Renal pelvis (tissue), 4 donors: ENCODE measurements around the gene GMPPA. TPM values are rescaled to one million over a fixed set of nuclear protein-coding genes. Genes with fewer than 3 reads are reported as not detected.

Experiments
- DNase-seq: peaks from one replicate; pipeline ENCODE4 v3.0.0-alpha.2; 2013
- polyA plus RNA-seq, 3 donors: library from polyadenylated mRNA; unstranded; fragments of 120-200 nt; gene quantifications; one replicate each; pipeline ENCODE4 v1.2.1, GENCODE V29; 2013; ENCODE audit not compliant: insufficient read length in 3 of 3

GMPPA gene
- polyA plus RNA-seq, 3 donors, result 35.6 to 40.0 (median 39.0) TPM

DNA sequence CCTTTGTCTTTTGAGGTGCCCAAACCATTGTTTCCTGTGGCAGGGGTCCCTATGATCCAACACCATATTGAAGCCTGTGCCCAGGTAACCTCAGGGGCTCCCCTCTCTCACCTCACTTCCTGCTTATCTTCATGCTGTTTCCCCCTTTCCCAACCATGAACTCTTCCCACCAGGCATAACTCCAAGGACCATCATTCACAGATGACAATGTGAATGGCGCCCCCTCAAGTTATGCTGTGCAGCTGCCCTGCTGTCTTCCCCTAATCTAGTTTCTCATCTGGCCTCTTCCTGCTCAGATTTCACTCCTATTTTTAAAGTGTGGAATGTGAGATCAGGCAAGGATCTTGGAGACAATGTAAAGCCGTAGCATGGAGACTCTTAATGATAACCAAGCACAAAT, 1.4 kb downstream of the GMPPA start:
- DNase-seq, result no peak

DNA sequence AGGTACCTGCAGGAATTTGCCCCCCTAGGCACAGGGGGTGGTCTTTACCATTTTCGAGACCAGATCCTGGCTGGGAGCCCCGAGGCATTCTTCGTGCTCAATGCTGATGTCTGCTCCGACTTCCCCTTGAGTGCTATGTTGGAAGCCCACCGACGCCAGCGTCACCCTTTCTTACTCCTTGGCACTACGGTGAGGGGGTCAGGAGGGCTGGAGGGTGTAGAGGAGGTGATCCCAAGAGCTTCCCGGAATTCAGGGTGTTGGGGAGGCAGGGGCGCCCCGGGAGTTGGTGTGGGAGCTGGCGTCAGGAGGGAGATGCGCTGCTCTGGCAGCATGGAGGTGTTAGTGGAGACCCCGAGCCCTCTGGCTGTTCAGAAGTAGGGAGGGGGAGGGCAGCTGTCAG, 3.2 kb downstream of the GMPPA start:
- no peak for DNase-seq

DNA sequence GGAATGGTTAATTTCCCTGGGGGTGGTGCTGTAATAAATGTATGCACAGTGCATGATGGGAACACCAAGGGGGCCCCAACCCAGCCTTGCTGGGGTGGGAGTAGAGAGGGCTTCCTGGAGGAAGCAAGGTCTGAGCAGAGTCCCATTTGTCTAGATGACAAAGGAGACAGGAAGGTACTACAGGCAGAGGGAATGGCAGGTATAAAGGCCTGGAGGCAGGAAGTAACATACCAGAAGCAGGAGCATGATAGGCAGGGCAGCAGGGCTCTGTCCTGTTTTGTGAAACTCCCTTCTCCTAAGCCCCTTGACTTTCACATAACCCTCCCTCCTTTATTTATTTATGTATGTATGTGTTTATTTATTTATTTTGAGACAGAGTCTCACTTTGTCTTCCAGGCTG, 3.9 kb downstream of the GMPPA start:
- DNase-seq, result no peak

DNA sequence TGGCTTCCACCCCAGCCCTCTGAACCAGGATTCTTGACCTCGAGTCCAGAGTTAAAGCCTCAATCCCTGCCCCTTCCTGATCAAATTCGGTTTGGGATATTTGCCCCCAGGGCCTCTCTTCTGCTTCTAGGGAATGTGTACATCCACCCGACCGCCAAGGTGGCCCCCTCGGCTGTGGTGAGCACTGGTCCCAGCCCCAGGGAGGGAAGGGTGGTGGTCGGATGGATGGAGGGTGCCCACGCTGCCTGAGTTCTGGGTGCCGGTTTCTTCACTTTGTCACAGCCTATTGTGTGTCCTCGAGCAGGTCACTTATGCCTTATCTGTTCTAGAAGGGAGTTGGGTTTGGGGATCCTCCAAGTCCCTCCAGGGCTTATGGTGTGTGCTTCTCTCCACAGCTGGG, 6.9 kb downstream of the GMPPA start:
- DNase-seq, result no peak

DNA sequence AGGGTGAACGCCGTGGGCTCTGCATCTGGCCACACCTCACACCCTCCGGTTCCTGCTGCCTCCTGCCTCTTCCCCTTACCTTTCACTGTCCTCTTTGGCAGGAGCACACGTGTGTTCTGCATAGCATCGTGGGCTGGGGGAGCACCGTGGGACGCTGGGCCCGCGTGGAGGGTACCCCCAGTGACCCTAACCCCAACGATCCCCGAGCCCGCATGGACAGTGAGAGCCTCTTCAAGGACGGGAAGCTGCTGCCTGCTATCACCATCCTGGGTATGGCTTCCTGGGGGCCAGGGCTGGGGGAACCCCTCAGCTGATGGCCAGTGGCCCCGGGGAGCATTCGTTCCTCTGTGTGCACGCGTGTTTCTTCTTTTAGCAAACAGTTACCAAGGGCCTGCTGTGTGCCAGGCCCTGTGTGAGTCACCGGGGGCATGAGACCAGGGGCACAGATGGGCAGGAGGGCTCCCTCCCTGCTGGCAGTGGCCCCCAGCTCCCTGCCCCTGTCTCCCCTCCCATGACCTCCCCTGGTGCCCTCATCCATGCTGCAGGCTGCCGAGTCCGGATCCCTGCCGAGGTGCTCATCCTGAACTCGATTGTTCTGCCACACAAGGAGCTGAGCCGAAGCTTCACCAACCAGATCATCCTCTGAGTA, 7.6 kb downstream of the GMPPA start:
- DNase-seq, result no peak

DNA sequence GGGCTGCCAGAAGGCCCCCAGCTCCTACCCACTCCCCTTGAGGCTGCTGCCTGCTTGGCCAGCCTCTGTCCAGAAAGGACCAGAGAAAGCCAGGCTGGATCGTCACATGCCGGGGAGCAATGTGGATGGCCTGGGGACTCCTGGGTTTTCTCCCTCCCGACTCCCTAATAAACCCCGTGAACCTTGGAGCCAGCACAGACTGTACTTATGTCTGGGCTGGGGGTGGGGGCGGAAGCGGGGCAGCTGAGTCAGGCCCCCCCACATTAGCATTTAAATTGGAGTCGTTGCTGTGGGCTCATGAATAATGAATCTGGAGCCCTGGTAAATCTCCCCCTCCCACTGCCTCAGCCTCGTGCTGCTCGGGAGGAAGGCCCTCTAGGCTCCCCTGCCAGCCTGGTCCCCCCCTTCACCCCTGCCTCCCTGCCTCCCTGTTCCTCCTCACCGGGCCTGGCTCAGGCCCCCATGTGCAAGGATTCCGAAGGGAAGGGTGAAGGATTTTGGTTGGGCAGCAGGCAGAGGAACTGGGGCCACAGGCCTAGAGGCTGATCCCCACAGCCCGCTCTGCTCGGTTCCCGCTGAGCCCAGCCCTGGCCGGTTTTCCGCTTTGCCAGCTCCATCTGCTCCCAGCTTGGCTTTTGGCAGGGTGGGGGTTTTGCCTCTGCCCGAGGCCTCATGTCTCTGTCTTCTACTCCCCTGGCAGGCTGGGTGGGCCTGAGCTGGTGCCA, 8.3 kb downstream of the GMPPA start:
- no peak for DNase-seq

DNA sequence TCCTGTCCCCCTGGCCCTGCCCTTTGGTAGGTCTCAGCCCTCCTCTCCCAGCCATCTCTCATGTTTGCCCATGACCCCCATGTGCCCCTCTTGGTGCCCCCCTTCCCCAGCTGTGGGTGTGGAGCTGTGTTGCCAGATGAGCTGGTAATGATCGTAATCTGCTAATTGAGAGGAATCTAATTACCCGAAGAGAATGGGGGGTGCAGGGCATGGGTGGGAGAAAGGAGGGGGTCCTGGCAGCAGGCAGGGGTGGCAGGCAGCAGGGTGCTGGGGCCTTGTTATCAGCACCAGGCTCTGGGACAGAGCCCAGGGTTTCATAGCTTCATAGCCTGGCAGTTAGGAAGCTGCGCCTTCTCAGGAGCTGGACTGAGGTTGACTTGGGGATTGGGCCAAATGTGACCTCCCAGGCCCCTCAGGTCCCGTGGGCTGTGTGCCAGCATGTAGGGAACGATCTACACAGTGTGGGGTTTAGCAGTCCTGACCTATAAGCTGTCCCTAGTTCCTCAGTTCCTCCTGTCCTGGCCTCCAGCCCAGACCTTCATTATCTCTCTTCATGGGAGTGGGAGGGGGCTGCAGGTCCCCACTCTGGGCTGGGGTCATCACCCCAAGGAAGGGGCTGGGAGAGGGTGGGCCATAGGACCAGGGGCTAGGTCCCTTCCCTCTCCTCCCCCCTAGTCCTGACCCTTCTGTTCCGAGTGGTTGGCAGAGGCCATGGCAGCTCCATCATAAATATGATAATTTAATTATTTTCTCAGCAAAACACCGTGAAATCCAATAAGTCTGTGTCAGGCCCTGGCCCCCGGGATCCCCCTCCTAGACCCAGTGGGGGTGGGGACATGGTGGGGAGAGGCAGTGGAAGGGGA, 9.1 kb downstream of the GMPPA start:
- no peak for DNase-seq

DNA sequence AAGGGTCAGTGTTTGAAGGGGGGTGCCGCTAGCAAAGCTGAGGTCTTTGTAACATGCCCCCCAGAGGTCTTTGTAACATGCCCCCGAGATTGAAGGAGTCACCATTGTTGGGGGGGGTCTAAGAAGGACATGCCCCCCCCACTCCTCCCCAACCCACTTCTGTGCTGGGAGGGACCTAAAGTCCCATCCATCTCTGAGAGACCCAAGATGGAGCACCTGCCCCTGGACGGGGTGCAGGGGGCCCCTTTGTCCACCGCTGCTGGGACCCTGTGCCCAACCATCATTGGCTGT, 9.7 kb downstream of the GMPPA start:
- DNase-seq, result no peak

DNA sequence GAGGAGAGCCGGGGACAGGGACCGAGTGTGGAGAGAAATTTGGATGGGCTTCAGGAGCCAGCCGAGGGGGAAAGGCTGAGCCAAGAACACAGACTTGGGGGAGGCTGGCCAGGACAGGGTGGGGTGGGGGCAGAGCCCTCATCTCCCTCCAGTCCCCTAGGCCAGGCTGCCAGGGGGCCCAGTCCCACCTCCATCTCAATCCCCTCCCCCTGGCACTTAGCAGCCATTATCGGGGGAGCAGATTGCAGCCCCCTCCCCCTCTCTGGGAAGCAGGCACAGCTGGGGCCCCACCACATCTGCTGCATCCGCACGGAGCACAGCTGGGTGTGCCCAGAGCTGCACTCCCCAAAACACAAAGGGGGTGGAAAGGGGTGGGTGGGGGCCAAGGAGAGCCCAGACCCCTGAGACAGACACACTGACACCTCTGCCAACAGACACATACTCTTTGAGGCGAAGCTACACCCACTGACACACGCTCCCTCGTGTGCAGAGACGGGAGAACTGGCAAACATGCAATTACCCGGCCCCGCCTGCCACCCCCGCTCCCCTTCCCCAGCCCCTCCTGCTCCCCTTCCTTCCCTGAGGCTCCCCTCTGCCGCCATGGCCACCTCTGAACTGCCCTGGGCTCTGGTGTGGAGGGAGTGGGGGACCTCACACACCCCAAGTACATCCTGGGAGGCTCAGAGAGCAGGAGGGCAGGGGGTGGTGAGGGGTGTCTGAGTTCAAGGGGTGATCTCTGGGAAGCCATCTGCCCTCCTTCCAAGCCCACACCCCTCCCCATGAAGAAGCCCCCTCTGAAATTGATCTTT, 10.5 kb downstream of the GMPPA start:
- no peak for DNase-seq

DNA sequence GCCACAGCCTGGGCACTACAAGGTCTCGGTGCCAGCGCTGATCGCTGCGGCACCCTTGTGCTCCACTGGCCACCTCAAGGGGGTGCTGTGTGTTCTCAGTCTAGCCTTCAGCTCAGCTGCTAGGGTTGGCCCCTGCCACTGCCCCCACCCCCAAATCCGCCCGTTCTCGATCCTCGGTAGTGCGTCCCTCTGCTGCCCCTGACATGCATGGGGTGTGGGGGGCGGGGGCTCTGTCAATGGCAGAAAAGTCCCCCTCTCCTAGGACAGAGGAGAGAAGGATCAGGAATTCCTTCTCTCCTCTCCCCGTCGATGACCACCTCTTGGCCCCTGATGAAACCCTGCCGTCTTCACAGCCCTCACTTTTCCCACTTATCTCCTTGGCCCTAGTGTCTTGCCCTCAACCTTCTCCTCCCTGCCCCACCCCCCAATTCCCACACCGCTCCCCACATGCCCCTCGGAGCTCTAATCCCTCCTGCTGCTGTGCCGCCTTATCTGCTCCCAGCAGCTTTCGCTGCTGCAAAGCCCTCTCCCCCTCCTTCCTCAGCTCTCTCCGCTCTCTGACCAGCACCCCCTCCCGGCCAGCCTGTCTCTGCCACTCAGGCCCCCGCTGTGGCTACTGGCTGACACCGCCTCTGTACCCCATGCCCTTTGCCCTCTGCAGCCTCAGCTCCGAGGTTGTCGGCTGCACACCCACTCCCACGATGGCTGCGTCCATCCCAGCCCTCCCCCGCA, 11.3 kb downstream of the GMPPA start:
- no peak for DNase-seq

DNA sequence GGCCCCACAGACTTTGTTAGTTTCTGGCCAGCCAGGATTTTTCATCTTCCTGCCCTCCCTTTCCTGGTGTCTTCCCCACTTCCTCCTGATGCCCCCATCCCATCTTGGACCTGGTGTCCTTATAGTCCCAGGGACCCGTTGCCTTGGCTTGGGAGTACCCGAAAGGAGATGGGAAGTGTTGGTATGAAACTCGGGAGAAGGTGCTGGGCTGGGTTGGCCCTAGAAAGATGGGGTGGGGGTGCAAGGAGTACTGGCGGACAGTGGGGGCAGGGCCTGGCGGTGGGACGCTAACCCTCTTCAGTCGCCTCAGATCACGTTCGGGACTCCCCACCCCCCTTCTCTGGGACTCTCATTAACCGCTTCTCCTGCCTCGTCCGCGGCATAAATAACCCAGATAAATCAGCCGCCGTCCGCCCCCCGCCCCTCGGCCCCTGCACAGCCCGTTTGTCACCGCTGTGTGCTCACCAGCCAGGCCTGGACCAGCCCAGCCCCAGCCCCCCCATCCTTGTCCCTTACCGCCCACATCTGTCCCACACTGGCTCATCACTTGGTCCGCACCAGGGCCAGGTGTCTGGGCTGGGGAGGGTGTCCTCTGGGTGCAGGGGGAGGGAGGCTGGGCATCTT, 11.9 kb downstream of the GMPPA start:
- DNase-seq, result no peak

DNA sequence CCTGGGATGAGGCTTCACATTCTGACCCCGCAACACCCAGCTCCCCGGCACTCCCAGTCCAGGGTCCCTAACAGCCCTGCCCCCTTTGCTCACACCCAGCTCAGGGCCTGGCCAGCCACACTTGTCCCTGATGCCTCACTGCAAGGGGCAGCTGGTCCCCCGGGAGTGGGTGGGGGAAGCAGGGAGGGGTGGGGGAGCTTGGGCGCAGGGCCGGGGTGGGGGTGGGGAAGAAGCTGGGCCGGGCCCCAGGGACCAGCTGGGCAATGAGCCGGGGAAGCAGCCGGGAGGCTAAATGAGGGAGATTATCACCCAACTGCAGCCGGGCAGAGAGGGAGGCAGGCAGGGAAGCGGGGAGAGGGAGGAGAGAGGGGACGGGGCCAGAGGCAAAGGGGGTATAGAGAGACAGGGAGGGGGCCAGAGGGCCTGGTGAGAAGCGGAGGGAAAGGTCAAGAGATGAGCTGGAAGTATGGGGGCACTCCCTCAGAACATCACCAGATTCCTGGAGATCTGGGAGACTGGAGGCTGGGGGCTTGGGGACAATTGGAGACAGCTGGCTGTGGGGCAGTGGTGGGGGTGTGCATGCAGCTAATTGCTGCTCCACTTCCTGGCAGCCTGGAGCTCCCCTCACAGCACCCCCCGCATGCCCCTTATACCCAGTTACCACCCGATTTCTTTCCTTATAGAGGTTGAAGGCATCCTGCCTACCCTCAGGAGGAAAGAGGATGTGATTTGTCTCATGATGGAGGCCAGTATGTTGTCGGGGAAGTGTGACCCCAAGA, 13.0 kb downstream of the GMPPA start:
- no peak for DNase-seq

DNA sequence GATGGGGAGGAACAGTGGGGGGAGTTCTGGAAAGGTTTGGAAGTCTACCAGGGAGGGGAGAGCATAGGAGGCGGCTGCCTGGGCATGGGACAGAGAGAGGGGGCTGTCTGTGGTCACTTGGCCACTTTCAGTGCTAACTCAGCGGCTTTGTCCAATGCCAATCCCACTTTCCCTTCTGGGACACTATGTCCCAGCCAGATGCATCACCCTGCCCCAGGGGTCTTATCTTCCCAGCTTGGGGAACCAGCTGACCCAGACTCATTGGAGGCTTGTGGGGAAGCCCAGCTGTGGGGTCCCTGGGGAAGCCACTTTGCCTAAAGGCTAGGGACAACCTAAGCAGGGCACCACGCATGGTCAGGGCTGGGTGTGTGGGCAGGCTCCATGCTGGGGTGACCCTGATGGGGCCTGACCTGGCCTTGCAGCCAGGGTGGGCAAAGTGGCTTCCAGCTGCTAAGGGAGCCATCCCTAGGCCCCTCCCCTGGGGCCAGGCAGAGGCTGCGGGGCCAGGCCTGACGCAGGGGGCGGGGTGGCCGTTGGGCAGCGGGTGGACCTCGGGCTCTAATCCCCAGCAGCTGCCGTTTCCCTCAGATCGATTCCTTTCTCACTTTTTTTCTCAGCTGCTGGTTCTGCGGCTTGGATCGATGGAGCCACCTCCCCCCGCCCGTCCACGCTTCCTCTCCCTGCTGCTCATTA, 14.0 kb downstream of the GMPPA start:
- DNase-seq, result no peak

DNA sequence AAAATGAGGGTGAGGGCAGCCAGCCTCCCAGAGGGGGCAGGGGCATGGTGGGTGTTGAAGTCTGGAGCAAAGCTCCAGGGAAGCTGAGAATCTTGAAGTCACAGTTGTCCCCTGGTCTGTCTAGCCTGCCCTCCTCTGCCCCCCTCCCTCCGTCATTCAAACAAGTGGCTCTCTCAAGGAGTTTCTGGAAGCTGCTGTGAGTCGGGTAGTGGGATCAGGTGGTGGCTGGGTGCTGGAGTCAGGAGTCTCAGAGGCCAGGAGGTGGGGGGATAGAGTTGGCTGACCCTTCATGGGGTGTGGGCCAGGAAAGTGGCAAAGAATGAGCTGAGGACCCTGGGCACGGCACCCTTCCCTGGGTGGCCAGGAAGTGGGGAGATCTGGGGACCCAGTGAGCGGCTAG, 15.1 kb downstream of the GMPPA start:
- no peak for DNase-seq

DNA sequence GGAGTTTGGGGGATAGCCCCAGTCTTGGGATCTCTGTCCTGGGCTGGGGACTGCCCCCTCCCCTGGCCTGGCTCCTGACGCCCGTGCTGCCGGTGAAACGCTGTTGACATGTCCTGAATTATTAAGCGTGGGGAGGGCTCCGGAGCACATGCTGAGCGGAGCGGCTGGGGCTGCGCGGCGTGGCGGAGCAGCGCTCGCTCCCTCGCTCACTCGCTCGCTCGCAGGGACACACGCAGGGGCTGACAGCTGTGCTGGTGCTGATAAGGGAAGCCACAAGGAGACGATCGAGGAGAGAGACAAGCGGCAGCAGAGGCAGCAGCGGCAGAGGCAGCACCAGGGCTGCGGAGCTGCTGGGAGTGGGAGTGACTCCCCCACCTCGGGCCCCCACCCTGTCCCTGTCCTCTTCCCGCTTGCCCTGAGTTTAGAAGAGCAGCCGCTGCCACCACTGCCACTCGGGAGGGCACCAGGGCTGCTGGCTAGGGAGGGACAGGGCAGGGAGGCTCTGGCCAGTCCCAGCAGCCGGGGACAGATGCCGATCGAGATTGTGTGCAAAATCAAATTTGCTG, 15.6 kb downstream of the GMPPA start, which contains the start of gene ASIC4:
Gene ASIC4, plus strand, starts transcription at position 287 of the 566 bp plus-strand sequence. Its CDS starts 243 bp downstream, at position 530.
- DNase-seq, result no peak

DNA sequence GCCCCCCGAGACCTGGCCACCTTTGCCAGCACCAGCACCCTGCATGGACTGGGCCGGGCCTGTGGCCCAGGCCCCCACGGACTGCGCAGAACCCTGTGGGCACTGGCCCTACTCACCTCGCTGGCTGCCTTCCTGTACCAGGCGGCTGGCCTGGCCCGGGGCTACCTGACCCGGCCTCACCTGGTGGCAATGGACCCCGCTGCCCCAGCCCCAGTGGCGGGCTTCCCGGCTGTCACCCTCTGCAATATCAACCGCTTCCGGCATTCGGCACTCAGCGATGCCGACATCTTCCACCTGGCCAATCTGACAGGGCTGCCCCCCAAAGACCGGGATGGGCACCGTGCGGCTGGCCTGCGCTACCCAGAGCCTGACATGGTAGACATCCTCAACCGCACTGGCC, 16.1 kb downstream of the GMPPA start:
- no peak for DNase-seq

DNA sequence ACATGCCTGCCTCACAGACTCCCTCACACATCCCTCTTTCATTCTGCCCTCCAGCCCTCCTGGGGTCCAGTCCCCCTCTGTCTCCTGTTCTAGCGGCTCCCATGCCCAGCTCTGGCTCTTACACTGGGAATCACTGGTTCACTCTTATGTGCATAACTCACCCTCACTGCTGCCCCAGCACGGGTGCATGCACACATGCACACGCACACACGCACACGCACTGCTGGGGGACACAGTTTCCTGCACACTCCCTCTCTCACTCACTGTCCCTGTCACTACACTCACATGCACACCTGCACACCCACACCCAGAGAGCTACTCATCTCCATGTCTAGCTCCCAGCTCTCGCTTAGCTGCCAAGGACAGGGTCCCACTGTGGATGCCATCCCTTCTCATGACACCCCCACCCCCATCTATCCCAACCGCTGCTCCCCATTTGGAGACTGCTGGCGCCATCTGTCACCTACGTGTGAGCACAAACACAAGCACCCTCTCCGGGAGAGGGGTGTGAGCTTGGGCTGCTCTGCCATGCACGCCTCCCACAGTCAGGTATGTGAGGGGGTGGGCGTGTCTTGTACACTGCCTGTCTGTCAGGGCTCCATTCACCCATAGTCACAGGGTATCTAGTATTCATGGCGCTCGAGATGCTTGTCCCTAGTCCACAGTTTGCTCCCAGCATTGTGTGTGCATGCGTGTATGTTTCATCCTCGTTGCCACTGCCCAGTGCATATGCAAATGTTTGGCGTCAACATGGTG, 17.4 kb downstream of the GMPPA start:
- DNase-seq, result no peak

DNA sequence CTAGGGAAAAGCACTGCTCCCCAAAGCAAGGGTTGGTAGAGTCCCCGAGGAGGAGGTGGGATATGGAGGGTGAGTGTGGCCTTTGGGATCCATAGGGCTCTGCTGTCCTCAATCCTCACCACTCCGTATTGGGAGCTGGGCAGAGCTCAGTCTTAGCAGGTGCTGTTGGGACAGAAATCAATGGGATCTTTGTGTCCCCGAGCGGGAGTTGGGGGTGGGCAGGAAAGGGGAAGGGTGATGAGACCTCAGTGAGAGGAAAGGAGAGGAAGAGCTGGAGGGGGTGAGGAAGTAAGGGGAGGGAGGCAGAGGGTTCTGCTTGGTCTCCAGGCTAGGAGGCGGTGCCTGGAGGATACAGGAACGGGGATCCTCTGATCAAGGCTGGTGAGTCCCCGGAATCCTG, 18.2 kb downstream of the GMPPA start:
- no peak for DNase-seq
